KMS-11 (cell line): ENCODE results near the gene GLI3.

Source experiments
- H2AFZ ChIP-seq: fragments of 200-600 bp; sonication (generic); 2 replicates; pipeline ENCODE4 v1.6.1; 2016; ENCODE audit warnings: antibody characterized with exemption, mixed run types, low read depth
- H3K27ac ChIP-seq: fragments of 200-600 bp; sonication (generic); 2 replicates; pipeline ENCODE4 v1.6.1; 2016; ENCODE audit warnings: mild to moderate bottlenecking, mixed run types
- H3K27me3 ChIP-seq: fragments of 200-600 bp; sonication (generic); 2 replicates; pipeline ENCODE4 v1.6.1; 2017; ENCODE audit warnings: mild to moderate bottlenecking, low read depth, mixed run types, moderate library complexity; ENCODE audit not compliant: insufficient read depth
- H3K36me3 ChIP-seq: fragments of 200-600 bp; sonication (generic); 2 replicates; pipeline ENCODE4 v1.6.1; 2017; ENCODE audit warnings: mild to moderate bottlenecking, mixed run types; ENCODE audit not compliant: insufficient read depth
- H3K4me1 ChIP-seq: fragments of 200-600 bp; sonication (generic); 2 replicates; pipeline ENCODE4 v1.6.1; 2016; ENCODE audit warnings: mild to moderate bottlenecking, low read depth, mixed run types; ENCODE audit not compliant: poor library complexity, severe bottlenecking
- H3K4me2 ChIP-seq: fragments of 200-600 bp; sonication (generic); 2 replicates; pipeline ENCODE4 v1.7.0; 2016; ENCODE audit warnings: mild to moderate bottlenecking, mixed run types
- H3K4me3 ChIP-seq: fragments of 200-600 bp; sonication (generic); IDR thresholded peaks from 2 replicates; pipeline ENCODE4 v1.6.1; 2017; ENCODE audit warnings: low read depth, low read length, mixed read lengths; ENCODE audit not compliant: insufficient read depth
- H3K79me2 ChIP-seq: fragments of 200-600 bp; sonication (generic); 2 replicates; pipeline ENCODE4 v1.6.1; 2016; ENCODE audit warnings: low read depth, mixed run types; ENCODE audit not compliant: insufficient read depth
- H3K9ac ChIP-seq: fragments of 200-600 bp; sonication (generic); 2 replicates; pipeline ENCODE4 v1.6.1; 2016; ENCODE audit warnings: mild to moderate bottlenecking, mixed run types
- H4K20me1 ChIP-seq: fragments of 200-600 bp; sonication (generic); 2 replicates; pipeline ENCODE4 v1.6.1; 2016; ENCODE audit warnings: mild to moderate bottlenecking, mixed run types; ENCODE audit not compliant: insufficient read depth
- TF ChIP-seq, protein P1 (sequence below): fragments of 200-600 bp; sonication (generic); conservative IDR thresholded peaks from 2 replicates; pipeline ENCODE4 v1.6.1; 2017; ENCODE audit warnings: low read depth, mild to moderate bottlenecking, antibody characterized with exemption, low read length, moderate library complexity, mixed read lengths

The GLI3 gene

DNA sequence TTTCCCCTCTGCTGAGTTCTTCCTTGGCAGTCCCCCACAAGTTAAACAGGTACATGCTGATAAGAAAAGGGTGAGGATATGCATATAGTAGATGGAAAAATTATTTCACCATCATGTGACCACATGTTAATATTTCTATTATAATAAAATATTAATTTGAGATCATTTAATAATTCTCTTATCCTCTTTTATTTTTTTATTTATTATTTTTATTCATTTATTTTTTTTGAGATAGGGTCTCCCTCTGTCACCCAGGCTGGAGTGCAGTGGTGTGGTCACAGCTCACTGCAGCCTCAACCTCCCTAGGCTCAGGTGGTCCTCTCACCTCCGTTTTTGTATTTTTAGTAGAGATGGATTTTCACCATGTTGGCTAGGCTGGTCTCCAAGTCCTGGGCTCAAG, 11.6 kb upstream of the GLI3 start:
- TF ChIP-seq, protein P1, sequence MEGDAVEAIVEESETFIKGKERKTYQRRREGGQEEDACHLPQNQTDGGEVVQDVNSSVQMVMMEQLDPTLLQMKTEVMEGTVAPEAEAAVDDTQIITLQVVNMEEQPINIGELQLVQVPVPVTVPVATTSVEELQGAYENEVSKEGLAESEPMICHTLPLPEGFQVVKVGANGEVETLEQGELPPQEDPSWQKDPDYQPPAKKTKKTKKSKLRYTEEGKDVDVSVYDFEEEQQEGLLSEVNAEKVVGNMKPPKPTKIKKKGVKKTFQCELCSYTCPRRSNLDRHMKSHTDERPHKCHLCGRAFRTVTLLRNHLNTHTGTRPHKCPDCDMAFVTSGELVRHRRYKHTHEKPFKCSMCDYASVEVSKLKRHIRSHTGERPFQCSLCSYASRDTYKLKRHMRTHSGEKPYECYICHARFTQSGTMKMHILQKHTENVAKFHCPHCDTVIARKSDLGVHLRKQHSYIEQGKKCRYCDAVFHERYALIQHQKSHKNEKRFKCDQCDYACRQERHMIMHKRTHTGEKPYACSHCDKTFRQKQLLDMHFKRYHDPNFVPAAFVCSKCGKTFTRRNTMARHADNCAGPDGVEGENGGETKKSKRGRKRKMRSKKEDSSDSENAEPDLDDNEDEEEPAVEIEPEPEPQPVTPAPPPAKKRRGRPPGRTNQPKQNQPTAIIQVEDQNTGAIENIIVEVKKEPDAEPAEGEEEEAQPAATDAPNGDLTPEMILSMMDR = no peak
- Histone ChIP-seq H3K4me3 (no peak overlapping the region), H3K4me1 (no peaks in the 10 kb centered on the region)

DNA sequence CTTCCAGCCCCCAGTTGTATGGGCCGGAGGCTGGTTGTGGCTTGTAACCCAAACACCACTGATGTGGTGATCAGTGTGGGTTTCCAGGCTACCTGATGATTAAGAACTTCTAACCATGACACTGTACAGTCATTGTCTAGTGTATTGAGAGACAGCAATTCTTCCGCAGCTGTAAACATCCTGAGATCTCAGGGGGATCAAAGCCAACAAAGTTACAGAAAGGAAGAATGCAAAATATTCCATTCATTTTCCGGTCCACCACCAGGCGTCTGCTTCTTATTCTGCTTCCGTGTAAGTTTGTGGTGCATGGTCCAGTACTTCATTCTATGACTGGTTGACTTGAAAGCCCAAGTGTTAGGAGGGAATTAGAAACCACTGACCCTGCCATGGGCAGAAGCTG, 10.3 kb upstream of the GLI3 start:
- Histone ChIP-seq H3K36me3 (no peaks in the 10 kb centered on the region), H4K20me1 (no peaks in the 10 kb centered on the region), H3K9ac (no peak overlapping the region), H3K27me3 (no peaks in the 10 kb centered on the region), H3K27ac (no peak overlapping the region), H3K79me2 (no peaks in the 10 kb centered on the region), H3K4me1 (no peaks in the 10 kb centered on the region), H3K4me3 (no peak overlapping the region), H2AFZ (no peak overlapping the region), H3K4me2 (no peak overlapping the region)
- TF ChIP-seq, protein P1 = no peak

More for the DNA sequence above, 11.6 kb upstream of the GLI3 start:
- no peaks in the 10 kb centered on the region for H4K20me1 ChIP-seq
- H3K9ac ChIP-seq = no peak overlapping the region
- no peaks in the 10 kb centered on the region for H3K27me3 ChIP-seq
- no peaks in the 10 kb centered on the region for H3K36me3 ChIP-seq
- no peaks in the 10 kb centered on the region for H3K79me2 ChIP-seq
- H2AFZ ChIP-seq = no peak overlapping the region
- no peak overlapping the region for H3K4me2 ChIP-seq
- no peak overlapping the region for H3K27ac ChIP-seq

DNA sequence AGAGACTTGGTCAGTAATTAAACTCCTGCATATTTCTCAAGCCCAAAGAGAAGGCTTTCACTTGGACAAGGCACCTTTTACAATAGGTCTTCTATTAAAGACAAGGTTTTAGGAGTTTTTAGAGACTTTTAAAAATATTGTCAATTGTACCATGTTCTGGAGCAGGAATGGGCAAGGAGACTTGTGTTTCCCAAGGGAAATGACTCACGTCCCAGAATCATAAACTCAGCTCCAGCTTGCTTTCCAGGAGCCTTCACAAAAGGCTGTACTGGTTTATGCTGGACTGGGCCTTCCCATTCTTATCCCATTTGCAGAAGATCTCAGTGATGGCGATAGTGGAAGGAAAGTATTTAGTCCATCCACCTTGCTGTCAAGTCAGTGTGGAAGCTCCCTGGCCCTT, 7.8 kb upstream of the GLI3 start:
- Histone ChIP-seq H3K4me3 (no peak overlapping the region), H2AFZ (no peak overlapping the region), H3K4me1 (no peaks in the 10 kb centered on the region), H3K9ac (no peak overlapping the region), H3K36me3 (no peaks in the 10 kb centered on the region), H4K20me1 (no peaks in the 10 kb centered on the region), H3K27ac (no peak overlapping the region), H3K27me3 (no peaks in the 10 kb centered on the region), H3K79me2 (no peaks in the 10 kb centered on the region), H3K4me2 (no peak overlapping the region)
- TF ChIP-seq, protein P1 = no peak

DNA sequence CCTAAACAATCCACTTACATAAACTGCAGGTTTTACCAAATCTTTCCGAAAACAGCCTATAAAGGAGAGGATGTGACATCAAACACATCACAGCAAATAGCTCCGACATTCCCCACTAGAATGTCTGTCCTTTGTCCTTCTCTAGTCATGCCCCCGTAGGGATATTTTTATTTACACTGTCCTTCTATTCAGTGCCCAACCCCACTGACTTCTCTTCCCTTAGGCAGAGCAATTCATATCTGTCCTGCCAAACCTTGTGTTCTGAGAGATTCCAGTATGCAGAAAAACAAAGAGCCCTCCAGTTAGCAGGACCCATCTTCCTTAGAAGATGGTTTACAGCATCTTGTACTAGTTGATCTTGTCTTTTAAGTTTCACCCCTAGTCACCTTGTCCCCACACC, 5.4 kb upstream of the GLI3 start:
- Histone ChIP-seq H3K4me3 (no peak overlapping the region), H2AFZ (no peak overlapping the region), H3K4me2 (no peak overlapping the region), H3K79me2 (no peaks in the 10 kb centered on the region), H3K27me3 (no peaks in the 10 kb centered on the region), H3K36me3 (no peaks in the 10 kb centered on the region), H3K9ac (no peak overlapping the region), H3K27ac (no peak overlapping the region), H4K20me1 (no peaks in the 10 kb centered on the region), H3K4me1 (no peaks in the 10 kb centered on the region)
- TF ChIP-seq, protein P1 = no peak
